Activated CD4-positive, alpha-beta T cell treated with anti-CD3 and anti-CD28 coated beads, Interleukin-2, Interleukin-6, amounts not matched to agents 100 ng/mL and 50 ng/mL, durations not matched to agents 16 hours and 8 hours (primary cell): ENCODE data around the gene RNF113A.
"Not testable (repeated sequence)": the region's sequence is repeated elsewhere in the genome, so short reads cannot be mapped to it uniquely, and the experiment has no call there.

ENCODE experiments used
- DNase-seq: peaks from one replicate; pipeline ENCODE4 v3.0.0-alpha.2; 2020

RNF113A gene

GRCh38 chrX:119828446-119828845 is 43.1 kb downstream of the RNF113A start:
- no peak for DNase-seq

DNA sequence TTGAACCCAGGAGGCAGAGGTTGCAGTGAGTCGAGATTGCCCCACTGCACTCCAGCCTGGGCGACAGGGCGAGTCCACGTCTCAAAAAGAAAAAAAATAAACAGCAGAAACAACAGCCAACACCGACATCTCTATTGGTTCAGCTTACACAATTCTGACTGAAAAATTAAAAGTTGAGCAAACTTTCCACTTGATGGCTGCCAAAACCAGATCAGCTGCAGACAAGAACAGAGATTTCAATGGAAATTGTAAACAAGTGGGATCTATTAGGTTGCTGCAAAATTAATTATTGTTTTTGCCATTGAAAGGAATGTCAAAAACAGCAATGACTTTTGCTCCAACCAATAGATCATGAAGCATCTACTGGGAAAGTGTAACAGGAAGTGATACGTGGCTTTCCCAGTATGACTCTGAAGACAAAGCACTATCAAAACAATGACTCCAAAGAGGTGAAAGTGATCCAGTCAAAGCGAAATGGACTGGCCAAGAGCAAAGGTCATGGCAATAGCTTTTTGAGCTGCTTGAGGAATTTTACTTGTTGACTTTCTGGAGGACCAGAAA is 45.1 kb downstream of the RNF113A start:
- DNase-seq = peak; percentile 62

- DNase-seq = not testable (repeated sequence)
These were observed 47.3 kb downstream of the RNF113A start for GRCh38 chrX:119824221-119824620.

- DNase-seq = peak; percentile 36
These were observed 49.8 kb downstream of the RNF113A start for GRCh38 chrX:119821703-119822102.
